HG03457 (cell line): ENCODE measurements around the gene OSER1.
"Not testable (repeated sequence)": the region's sequence is repeated elsewhere in the genome, so short reads cannot be mapped to it uniquely, and the experiment has no call there.

ENCODE experiments used
- ATAC-seq: cut with Tn5 transposase; IDR thresholded peaks from one replicate; pipeline ENCODE4 v1.9.1; 2021; ENCODE audit warnings: moderate number of reproducible peaks; ENCODE audit not compliant: unreplicated experiment

OSER1 gene

GRCh38 chr20:44210406-44211176, at the start of gene OSER1:
TSS of gene OSER1 (minus strand) at chr20:44210771. CDS start at chr20:44206957, 3,814 bp downstream.
- ATAC-seq: peak; percentile 65

GRCh38 chr20:44258226-44258890, 47.8 kb upstream of the OSER1 start:
- ATAC-seq: no peak

GRCh38 chr20:44256961-44257360, 46.4 kb upstream of the OSER1 start:
- no peak for ATAC-seq

GRCh38 chr20:44255942-44256341, 45.4 kb upstream of the OSER1 start:
- ATAC-seq: no peak

GRCh38 chr20:44254073-44254472, 43.5 kb upstream of the OSER1 start:
- no peak for ATAC-seq

- no peak for ATAC-seq
Observed at GRCh38 chr20:44253528-44253927, 43.0 kb upstream of the OSER1 start.

- ATAC-seq: no peak
Observed at GRCh38 chr20:44251284-44251683, 40.7 kb upstream of the OSER1 start.

- ATAC-seq: no peak
Observed at GRCh38 chr20:44248410-44248759, 37.8 kb upstream of the OSER1 start.

GRCh38 chr20:44247586-44248409, 37.2 kb upstream of the OSER1 start:
- no peak for ATAC-seq

- no peak for ATAC-seq
Observed at GRCh38 chr20:44247131-44247571, 36.6 kb upstream of the OSER1 start, which contains the start of gene GDAP1L1. TSS of gene GDAP1L1 (plus strand) at chr20:44247308. CDS start at chr20:44247335, 27 bp downstream.

- ATAC-seq: no peak
Observed at GRCh38 chr20:44245977-44246376, 35.4 kb upstream of the OSER1 start.

- no peak for ATAC-seq
Observed at GRCh38 chr20:44241796-44242195, 31.2 kb upstream of the OSER1 start.

- not testable (repeated sequence) for ATAC-seq
Observed at GRCh38 chr20:44236840-44237239, 26.3 kb upstream of the OSER1 start.

GRCh38 chr20:44235702-44236101, 25.1 kb upstream of the OSER1 start:
- ATAC-seq: no peak

GRCh38 chr20:44234566-44235317, 24.2 kb upstream of the OSER1 start:
- no peak for ATAC-seq

- ATAC-seq: no peak
Observed at GRCh38 chr20:44233436-44234016, 23.0 kb upstream of the OSER1 start.

- ATAC-seq: not testable (repeated sequence)
Observed at GRCh38 chr20:44232469-44232856, 21.9 kb upstream of the OSER1 start.

GRCh38 chr20:44231713-44232468, 21.3 kb upstream of the OSER1 start:
- ATAC-seq: no peak

- ATAC-seq: no peak
Observed at GRCh38 chr20:44231193-44231592, 20.6 kb upstream of the OSER1 start.
